HG02759 (cell line): ENCODE data around the gene KRT80.

Source experiments
- ATAC-seq: cut with Tn5 transposase; IDR thresholded peaks from one replicate; pipeline ENCODE4 v1.9.1; 2021; ENCODE audit warnings: mild to moderate bottlenecking, moderate library complexity; ENCODE audit not compliant: unreplicated experiment

Gene KRT80

DNA sequence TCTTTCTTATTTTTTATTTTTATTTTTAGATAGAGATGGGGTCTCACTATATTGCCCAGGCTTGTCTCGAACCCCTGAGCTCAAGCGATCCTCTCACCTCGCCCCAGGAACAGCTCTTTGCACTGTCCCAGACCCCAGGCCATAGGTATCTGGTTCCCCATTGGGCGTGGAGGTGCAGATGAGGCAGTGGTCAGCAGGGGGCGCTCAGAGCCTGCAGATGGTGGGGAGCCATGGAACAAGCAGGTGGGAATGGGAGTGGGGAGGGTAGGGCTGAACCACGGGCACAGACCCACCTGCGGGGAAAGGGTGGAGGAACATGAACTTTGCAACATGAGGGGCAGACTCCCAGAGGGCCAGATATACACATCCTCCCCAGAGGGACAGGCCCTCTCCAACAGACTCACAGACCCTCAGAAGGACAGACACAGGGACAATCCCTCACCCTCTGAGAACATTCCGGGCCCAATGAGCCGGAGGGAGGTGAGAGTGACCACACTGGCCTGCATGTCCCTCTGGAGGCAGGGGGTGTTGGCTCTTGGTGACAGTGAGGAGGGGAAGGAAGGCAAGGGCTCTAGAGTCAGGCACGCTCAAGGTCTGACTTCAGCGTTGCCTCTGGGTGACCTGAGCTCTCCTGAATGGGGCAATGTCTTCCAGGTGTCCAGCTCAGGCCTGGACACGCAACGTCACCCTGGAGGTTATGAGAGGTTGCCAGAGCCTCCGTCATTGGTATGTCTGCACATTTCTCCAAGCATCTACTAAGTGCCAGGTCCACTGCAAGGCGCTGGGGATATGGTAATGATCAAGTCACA is 34.9 kb downstream of the KRT80 start:
- no peak for ATAC-seq

DNA sequence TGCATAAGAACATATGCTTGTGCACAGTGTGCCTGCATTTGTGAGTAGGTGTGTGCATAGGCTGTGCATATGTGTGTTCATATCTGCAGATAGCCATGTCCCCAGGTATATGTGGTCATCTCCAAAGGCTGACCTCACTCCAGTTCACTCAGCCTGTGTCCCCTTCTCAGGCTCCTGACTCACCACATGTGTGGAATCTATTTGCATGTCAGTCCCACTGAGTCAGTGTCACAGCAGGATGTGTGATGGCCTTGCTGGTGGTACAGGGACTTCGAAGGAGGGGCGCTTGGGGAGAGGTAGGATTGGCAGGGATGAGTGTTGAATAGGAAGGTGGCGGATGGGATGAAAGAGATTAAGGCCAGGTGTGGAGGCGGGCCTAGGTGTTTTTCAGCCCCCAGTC is 35.5 kb downstream of the KRT80 start:
- no peak for ATAC-seq

DNA sequence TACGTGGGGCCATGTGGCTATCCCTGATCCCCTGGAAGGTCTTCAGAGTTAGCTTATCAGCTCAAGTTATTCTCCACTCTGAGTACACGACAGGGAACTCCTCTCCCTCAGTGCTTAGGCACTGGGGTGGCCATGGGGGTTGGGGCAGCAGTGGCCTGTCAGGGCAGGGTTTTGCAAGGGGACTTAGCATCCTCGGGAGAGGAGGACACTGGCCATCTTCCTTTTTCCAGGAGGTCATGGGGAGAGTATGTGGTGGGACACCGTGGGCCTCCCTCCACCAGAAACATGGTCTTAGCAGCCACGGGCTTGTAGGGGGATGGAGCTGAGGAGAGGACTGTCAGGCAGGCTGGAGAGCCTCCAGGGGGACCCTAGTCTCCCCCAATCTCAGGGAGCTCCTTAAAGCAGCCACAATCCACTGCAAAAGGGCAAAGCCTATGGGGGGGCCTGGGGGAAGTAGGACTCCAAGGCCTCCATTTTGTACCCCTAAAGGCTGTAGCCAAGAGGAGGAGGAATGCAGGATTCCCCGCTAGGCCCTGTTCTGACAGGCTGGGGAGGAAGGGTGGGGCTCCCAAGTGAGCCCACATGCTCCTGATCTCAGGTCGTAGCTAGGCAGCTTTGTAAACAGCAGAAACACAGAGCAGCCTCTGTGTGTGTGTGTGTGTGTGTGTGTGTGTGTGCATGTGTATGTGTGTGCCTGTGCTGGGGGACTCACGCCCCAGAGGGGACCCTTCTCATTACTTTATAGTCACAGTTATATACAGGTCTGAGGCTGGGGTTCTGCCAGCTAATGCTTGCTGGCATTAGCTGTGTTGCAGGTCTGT is 36.6 kb downstream of the KRT80 start:
- no peak for ATAC-seq

DNA sequence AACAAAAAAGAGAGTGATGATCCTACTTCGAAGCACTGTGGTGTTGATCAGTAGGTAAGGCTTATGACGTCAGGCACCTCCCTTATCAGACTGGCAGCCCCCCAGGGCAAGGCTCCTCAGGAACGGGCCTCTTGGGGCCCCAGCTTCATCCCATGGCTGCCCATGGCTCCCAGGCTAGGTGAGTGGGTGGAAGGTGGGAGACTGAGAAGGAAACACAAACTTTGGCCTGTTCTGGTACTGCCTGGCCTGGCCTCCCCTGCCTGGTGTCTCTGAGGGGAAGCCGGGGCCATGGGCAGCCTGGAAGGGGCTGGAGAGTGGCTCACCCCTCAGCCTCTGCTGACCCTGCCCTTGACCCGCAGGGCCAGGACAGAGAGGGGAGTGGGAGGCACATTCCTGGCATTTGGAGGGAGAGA is 38.9 kb downstream of the KRT80 start:
- ATAC-seq, result no peak

DNA sequence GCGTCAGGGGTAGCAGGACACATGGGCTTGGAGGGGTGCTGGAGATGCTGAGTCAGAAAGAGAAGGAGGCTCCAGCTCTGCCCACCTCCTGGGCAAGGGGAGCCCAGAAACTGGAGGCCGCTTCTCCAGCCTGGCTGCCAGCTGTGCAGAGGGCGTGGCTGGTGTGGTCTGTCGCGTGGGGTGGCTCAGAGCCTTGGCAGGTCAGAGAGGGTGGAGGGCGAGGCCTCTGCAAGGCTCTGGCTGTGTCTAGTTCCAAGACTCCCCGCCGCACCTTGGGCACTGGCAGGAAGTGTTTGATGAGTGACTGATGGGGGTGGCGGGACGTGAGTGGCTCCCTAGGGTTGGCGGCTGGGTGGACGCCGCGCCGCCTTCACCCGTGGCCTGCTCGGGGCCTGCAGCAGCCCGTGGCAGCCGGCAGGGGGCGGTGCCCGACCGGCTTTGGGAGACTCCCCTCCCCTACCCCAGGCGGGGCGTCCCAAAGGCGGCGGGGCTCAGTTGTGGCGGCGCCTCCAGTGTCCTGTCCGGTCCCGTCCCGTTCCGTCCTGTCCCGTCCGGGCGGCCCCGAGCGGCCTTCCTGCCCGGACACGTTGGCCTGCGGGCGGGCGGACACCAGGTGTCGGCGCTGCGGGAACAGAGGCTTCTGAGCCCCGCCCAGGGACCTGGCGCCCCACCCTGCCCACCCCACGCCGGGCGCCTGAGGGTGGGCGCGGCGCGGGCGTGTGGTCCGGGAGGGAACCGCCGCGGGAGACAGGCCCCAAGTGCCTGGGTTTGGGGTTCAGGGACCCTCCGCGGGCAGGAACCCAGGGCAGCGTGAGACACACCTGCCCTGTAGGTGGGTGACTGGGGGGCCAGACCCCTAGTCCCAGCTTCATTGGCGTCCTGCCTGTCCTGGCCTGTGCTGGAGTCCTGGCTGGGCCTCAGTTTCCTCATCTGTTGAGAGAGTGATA is 39.7 kb downstream of the KRT80 start:
- no peak for ATAC-seq

DNA sequence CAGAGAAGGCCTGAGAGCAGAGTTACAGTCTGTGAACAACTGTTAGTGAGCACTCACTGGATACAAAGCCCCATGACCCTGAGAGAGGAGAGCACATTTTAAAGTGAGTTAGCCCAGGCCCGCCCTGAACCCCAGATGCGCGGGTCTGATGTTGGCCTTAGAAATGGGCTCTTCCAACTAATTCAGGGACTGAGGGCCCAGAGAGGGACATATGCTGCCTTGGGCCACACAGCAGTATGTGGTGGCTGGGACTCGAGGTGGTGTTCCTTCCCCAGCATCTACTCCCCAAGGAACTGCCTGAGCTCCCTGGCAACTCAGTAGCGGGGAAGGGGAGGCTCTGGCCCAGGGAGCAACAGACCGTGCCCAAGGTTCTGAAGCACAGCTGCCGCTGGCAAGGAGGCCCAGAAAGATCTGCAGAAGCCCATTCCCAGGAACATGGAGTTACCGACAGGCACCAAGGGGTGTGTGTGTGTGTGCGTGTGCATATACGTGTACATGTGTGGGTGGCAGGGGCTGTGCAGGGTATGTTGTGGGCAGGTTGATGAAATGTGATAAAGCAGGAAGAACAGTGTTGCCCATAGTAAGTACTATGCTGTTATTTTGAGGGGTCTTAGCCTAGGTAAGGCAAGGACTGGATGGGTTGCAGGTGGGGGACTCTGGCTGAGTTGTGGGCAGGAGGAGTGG is 40.5 kb downstream of the KRT80 start:
- ATAC-seq, result no peak

DNA sequence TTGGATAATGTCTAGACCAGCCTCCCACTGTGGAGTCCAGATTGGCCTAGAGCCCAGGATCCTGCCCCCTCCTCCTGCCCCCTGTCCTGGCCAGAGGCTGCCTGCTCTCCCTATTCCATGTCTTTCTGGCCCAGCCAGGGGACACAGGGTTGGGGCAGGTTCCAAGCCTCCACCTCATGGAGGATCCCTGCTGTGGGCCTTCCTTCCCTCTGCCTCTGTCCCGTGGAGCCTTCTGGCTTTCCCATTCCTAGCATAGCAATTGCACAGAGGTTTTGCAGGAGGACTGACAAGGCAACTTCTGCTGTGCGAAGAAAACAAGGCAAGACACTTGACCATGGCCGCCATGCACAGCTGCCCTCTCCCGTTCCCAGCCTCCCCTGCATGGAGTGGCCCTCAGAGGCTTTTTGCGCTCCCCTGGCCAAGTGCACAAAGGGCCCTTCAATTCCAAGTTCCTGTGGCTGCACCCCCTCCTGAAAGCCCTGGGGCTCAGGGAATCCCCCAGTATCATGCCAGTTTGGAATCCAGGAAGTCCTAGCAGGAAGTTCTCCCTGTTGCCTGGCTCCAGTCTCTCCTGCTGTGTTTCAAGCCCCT is 42.1 kb downstream of the KRT80 start:
- ATAC-seq, result no peak

DNA sequence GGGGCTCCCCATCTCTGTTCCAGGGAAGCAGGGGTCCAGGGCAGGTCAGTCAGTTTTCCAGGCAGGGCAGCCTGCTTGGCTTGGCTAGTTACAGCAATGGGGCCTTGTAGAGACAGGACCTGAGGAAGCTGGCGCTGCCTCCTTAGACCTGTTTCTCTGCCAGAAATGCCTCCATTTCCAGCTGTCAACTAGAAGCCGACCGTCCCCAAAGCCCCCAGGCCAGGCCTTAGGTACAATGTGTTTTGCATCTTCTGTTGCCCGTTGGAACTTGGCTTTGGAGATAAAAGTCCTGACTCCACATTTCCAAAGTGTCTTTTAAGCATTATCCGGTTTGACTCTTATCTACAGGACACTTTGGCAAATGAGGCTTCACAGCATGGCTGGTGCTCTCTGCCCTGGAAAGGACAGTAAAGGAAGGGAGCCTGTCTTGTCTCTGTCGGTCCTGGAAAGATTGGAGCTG is 42.6 kb downstream of the KRT80 start:
- no peak for ATAC-seq

DNA sequence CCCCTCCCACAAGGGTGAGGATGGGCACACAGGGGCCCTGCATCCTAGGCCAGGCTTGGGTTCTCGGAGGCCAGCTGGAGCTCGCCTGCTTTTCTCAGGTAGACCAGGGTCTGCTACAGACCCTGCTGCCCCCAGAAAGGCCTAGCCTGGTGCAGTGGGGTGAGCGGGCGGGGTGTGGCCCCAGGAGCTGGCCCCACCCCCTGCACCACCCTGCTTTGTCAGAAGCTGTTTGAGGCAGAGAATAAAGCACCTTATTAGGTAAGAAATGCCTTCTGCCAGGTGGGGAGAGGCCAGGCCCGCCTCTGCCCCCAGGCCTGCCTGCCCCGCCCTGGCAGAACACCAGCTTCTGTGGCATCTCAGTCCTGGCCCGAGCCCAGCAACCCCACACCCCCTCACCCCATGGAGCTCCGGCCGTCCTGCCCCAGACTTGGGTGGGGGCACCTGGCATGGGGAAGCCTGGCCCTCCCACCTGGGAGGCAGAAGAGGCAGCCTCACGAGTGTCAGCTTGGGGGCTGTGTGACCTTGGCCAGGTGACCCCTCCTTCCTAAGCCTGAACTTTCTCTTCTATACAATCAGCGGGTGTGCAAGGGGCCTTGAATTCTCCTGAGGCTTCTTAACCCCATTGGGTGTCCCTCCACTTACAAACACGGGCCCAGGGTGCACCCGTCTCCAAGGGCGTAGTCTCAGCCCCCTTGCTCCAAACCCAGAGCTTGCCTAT is 43.2 kb downstream of the KRT80 start:
- ATAC-seq, result no peak

DNA sequence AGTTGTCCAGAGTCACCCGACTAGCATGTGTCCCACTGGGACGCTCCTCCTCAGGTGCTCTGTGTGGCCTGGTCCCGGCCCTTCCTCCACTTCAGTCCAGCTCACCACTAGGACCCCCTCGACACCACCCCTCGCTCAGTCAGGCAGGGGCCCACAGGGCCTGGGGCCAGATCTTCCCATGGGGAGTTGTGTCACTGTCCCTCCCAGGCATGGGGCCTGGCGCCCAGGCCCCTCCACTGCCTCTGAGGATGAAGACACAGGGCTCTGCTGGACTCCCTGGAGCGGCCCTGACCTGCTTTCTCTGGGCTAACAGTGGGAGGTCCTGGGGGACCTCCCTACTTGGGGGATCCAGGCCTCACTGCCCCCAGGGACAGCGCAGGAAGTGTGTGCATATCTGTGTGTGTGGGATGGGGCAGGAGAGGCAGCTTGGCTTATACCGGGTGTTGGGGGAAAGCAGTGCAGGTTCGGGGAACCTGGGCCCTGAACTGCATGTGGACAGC is 43.8 kb downstream of the KRT80 start:
- no peak for ATAC-seq

DNA sequence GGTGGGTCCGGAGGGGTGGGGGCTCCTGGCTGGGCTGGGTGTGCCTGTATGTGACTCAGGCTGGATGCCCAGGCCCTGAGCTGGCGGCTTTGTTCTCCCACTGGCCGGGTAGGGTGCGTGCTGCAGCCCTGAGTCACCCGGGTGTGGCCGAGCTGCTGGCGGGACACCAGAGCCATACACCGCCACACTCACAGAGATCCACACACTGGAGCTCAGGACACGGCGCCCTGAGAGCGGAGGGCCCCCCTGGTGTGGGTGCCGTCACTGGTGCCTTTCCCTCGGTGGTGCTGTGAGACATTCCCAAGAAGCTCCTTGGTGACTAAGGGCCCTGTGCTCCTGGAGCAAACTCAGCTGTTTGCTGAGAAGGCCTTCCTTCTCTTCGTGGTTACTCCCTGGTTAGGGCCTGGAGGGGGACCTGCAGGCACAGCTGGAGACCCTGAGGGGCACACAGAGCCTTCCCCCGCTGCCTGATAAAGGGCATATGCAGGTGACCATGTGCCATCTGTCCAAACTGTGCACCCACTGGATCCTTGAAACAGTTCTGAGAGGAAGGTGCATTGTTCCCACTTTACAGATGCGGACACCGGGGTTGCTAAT is 44.3 kb downstream of the KRT80 start:
- ATAC-seq, result no peak

DNA sequence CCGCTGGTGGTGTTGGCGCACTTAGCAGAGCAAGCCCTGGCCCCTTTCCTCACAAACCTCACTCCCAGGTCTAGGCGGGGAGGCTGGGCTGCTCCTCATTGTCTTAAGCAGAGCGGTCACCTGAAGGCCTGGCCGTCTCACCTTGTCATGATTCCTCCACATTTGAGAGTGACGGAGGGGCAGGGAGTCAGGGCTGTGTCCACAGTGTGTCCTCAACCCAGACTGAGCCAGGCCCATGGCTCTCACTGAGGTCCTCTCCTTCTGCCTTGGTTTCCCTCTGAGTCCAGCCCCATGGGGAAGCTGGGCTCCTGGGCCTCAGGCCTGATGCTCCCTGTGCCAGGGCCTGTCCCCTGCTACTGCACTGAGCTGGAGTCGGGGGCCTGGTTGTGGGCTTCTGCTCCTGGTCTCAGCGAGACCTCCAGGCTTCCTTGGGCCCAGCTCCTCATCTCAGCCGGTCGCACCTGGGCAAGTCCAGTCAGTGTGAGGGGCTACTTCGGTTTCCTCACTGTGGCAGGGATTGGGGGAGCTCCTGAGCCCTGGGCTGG is 44.9 kb downstream of the KRT80 start:
- ATAC-seq, result no peak

DNA sequence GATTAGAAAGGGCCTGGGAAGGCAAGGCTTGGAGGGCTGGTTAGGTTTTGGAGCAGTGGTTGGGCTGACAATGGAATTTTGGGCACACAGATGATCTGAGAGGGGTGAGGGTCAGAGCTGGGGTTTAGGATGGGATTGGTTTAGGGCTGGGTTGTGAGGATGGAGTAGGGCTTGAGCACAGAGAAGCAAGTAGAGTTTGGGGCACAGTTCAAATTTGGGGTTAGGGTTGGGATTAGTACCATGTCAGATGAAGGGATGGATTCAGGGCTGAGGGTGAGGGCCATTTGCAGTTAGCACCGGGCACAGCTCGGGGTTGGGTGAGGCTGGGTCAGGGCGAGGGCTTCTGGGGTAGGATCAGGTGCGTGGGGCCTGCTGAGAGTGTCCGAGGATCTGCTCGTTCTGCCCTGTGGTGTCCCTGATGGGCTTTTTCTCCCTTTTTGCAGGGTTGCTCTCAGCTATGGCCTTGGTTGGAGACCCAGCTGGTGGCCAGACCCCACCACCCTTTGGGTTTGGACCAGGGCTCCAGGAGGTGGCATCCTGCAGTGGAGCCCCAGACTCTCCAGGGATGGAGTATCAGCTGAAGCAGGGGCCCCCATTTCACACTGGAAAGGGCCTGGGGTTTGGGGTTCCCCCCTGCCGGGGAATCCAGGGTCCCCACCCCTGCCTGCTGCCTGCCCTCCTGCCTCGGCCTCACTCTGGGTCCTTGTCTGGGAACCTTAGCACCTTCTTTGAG is 45.6 kb downstream of the KRT80 start:
- ATAC-seq, result no peak

DNA sequence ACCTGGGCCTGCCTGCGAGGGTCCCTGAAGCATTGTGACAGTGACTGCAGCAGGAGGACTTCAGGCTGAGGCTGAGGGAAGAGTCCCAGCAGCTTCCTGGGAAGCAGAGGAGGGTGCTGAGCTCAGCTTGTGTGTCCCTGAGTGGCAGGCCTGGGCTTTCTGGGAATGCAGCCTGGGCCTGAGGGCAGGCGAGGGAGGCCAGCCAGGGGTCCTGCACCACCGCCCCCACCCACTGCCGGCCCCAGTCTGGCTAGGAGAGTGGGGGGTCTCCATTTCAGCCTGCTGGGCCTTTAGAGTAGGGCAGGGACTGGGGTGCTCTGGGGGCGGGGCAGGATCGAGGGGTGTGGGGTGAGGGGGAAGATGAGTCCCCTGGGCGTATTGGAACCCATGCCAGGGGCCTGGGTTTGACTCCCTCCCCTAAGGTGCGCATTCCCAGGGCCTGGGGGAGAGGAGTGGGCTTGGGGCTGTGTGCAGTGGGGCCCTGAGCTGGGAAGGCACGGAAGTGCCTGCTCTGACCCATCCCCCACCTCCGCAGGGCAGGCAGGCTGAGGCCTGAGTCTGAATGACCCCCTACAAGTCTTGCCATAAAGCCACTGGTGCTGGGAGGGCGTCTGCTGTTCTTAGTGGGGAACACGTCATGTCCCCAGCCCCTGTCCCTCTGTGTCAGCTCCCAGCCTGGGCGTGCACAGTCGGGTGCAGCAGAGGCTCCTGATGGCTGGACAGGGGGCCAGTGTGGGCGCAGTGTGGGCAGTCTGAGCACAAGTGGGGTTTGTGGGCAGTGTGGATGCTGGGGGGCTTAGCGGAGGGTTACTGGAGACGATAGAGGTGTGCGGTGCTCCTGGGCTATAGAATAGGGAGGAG is 46.4 kb downstream of the KRT80 start:
- ATAC-seq, result no peak

DNA sequence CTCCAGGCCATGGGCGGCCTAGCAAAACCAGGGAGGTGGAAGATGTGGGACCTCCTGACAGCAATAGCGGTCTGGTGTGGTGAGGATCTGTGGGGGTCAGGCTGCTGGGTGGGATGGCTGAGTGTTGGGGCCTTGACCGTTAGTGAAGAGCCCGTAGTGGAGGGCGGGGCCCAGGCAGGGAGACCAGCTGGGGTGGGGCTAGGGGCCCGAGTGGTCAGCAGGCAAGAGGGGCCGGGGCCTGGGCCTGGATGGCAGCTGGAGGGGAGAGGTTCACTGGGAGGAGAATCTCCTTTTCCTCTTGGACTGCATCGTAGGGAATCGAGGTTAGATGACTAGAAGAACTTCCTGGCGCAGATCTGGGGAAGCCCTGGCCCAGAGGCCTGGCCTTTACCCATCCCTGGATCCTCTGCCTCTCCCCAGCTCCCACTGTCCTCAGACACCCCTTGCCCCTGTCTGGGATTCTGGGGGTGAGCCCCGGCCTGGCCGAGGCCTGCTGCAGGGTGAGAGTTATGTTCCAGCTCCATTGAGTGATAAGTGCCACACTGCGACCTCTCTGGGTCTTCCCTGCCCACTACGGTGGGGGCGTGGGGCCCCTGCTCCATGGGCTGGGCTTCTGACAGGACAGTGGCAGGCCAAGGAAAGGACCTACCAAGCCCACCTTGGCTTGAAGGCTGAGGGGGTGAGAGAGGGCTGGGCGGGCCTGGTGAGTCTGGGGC is 47.1 kb downstream of the KRT80 start:
- ATAC-seq, result no peak

DNA sequence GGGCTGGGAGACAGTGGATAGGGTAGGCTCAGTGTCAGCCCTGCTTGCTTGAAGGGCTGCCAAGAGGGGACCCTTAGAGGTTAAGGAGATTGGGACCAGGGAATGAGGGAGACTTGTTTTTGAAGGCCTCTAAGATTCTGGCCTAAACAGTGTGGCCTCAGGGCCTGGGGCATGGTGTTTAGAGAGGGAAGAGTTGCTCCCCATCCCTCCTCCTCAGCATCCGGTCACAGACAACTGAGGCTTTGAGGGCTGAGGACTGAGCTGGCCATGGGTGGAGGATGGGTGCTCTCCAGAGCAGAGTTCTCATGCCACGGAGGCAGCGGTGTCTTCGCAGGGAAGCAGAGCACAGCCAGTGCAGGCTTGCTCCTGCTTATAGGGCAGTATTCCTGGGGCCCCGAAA is 49.4 kb downstream of the KRT80 start:
- ATAC-seq, result no peak
